Esophagus (tissue), 2 donors: Measurements from ENCODE around the gene FOXD3. TPM values are rescaled to one million over a fixed set of nuclear protein-coding genes. Genes with fewer than 3 reads are reported as not detected.

ENCODE experiments used
- polyA plus RNA-seq, 2 donors: library from polyadenylated mRNA; stranded (reverse); fragments of 200-250 nt; gene quantifications; one replicate each; pipeline ENCODE4 v1.2.3, GENCODE V29; 2013
- donor health status: healthy with polysubstance abuse.
- donor health status: Bipolar disorder and iron deficiency.

FOXD3 gene
- polyA plus RNA-seq, 2 donors = 0.06 to 0.16 TPM

Other genes starting within 250 kb of the FOXD3 start
- gene ALG6, start 45.1 kb downstream of the FOXD3 start, polyA plus RNA-seq = 10 to 100 TPM in 1 of 2 donors, 1 to 10 TPM in 1; 8.3 to 14.1 TPM
- 10 to 100 TPM; 17.1 to 26.7 TPM for gene ITGB3BP, start 200.7 kb downstream of the FOXD3 start, polyA plus RNA-seq
- gene EFCAB7, start 201.0 kb downstream of the FOXD3 start, polyA plus RNA-seq = 1 to 10 TPM; 2.0 to 2.8 TPM